Measurements from ENCODE around the gene ZNF579. TPM values are rescaled to one million over a fixed set of nuclear protein-coding genes. Genes with fewer than 3 reads are reported as not detected.
"Not testable (repeated sequence)": the region's sequence is repeated elsewhere in the genome, so short reads cannot be mapped to it uniquely, and the experiment has no call there.

Gene ZNF579
- polyA plus RNA-seq, 1 donor (not counting 4 experiments of a cell fraction or from before 2014, with no cell fraction given) = 1.5 TPM

DNA sequence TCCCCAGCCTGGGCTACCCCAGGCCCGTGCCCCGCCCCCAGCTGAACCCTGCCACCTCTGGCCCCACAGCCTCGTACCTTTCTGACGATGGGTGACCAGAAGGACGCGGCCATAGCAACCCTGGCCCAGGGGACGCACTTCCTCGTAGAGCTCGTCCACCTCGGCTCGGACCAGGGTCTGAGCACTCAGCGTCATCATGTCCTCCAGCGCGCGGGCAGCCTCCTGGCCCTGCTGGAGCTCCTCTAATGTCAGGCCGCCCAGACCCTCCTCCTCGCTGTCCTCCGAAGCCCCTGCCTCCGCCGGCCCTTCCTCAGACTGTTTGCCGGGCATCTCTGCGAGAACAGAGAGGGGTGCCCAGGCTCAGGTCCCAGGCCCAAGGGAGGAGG is 44.7 kb downstream of the ZNF579 start:
- no peaks in the 10 kb centered on the region for H3K4me1 ChIP-seq (ENCODE audit: control insufficient read depth, extremely low read depth, insufficient read depth, low read length)
- DNase-seq (ENCODE audit: low read depth, low spot score) (no peak), FAIRE-seq (no peak)
- H3K36me3 ChIP-seq (ENCODE audit: control insufficient read depth in 2 of 2, extremely low read depth in 1 of 2, insufficient read depth in 2 of 2, low read length in 2 of 2) = no peaks in the 10 kb centered on the region
- H4K20me1 ChIP-seq (ENCODE audit: control insufficient read depth, extremely low read depth, insufficient read depth, low read length) = no peaks in the 10 kb centered on the region
- dilution Hi-C loops (cut with MboI; ENCODE audit: extremely low pct_ligation_motif_present, low sequenced_read_pairs) = no loop called here
- H3K9me3 ChIP-seq (ENCODE audit: control insufficient read depth, low read depth, low read length) = no peaks in the 10 kb centered on the region
- no peak overlapping the region for H3K9ac ChIP-seq (ENCODE audit: control insufficient read depth, extremely low read depth, insufficient read depth, low read length)
- no peaks in the 10 kb centered on the region for H3K27me3 ChIP-seq (ENCODE audit: control insufficient read depth, extremely low read depth, insufficient read depth, low read length)
- H3K27ac ChIP-seq (ENCODE audit: control insufficient read depth, insufficient read depth, low read length) = no peak overlapping the region
- H3K9me1 ChIP-seq (ENCODE audit: control insufficient read depth, extremely low read depth, insufficient read depth, low read length) = no peaks in the 10 kb centered on the region
- no peak overlapping the region for H3K4me2 ChIP-seq (ENCODE audit: control insufficient read depth, extremely low read depth, insufficient read depth, low read depth, low read length)
- TF ChIP-seq, protein P1, sequence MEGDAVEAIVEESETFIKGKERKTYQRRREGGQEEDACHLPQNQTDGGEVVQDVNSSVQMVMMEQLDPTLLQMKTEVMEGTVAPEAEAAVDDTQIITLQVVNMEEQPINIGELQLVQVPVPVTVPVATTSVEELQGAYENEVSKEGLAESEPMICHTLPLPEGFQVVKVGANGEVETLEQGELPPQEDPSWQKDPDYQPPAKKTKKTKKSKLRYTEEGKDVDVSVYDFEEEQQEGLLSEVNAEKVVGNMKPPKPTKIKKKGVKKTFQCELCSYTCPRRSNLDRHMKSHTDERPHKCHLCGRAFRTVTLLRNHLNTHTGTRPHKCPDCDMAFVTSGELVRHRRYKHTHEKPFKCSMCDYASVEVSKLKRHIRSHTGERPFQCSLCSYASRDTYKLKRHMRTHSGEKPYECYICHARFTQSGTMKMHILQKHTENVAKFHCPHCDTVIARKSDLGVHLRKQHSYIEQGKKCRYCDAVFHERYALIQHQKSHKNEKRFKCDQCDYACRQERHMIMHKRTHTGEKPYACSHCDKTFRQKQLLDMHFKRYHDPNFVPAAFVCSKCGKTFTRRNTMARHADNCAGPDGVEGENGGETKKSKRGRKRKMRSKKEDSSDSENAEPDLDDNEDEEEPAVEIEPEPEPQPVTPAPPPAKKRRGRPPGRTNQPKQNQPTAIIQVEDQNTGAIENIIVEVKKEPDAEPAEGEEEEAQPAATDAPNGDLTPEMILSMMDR (optimal IDR thresholded peaks at IDR 0.05 in 1 of 3, IDR thresholded peaks at IDR 0.05 in 1 of 3, conservative IDR thresholded peaks at IDR 0.05 in 1 of 3; ENCODE audit: extremely low read depth in 1 of 3, insufficient read depth in 2 of 3, low read length in 3 of 3) = no peak
- no peak for TF ChIP-seq EZH2 (IDR thresholded peaks at IDR 0.05; ENCODE audit: low read length)
- no peaks in the 10 kb centered on the region for H3K79me2 ChIP-seq (ENCODE audit: control insufficient read depth, insufficient read depth, low read length)
- no peak overlapping the region for H3K4me3 ChIP-seq (ENCODE audit: control insufficient read depth in 2 of 3, extremely low read depth in 1 of 3, insufficient read depth in 2 of 3, low read depth in 1 of 3, low read length in 3 of 3)
- H2AFZ ChIP-seq (ENCODE audit: control insufficient read depth, low read length) = no peak overlapping the region

DNA sequence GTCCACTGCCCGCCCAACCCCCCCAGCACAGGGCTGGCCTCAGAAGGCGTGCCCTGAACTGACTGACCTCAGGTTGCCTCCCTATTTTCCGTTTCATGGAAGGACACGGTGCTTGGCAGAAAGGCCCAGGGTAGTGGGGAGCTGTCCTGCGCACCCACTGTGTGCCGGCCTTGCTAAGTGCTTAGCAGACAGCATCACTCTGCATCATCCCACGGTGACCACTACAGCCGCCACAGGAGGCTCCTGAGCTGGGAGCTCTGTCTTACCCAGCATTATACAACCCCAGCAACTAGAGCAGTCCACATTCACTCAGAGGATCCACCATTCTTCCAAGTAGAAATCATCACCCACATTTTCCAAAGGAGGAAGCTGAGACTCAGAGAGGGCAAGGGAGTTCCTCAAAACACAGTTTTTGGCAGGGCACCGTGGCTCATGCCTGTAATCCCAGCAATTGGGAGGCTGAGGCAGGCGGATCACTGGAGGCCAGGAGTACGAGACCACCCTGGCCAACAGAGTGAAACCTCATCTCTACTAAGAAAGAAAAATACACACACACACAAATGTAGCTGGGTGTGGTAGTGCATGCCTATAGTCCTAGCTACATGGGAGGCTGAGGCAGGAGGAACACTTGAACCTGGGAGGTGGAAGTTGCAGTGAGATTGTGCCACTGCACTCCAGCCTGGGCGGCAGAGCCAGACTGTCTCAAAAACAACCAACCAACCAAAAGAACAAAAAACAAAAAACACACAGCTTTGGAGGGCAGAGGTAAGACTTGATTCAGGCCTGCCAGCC is 45.3 kb downstream of the ZNF579 start:
- no peak overlapping the region for H3K9ac ChIP-seq (ENCODE audit: control insufficient read depth, extremely low read depth, insufficient read depth, low read length)
- no peaks in the 10 kb centered on the region for H4K20me1 ChIP-seq (ENCODE audit: control insufficient read depth, extremely low read depth, insufficient read depth, low read length)
- no peaks in the 10 kb centered on the region for H3K79me2 ChIP-seq (ENCODE audit: control insufficient read depth, insufficient read depth, low read length)
- H3K9me1 ChIP-seq (ENCODE audit: control insufficient read depth, extremely low read depth, insufficient read depth, low read length) = no peaks in the 10 kb centered on the region
- H3K36me3 ChIP-seq (ENCODE audit: control insufficient read depth in 2 of 2, extremely low read depth in 1 of 2, insufficient read depth in 2 of 2, low read length in 2 of 2) = no peaks in the 10 kb centered on the region
- no peaks in the 10 kb centered on the region for H3K4me1 ChIP-seq (ENCODE audit: control insufficient read depth, extremely low read depth, insufficient read depth, low read length)
- H2AFZ ChIP-seq (ENCODE audit: control insufficient read depth, low read length) = no peak overlapping the region
- no peak overlapping the region for H3K4me3 ChIP-seq (ENCODE audit: control insufficient read depth in 2 of 3, extremely low read depth in 1 of 3, insufficient read depth in 2 of 3, low read depth in 1 of 3, low read length in 3 of 3)
- H3K9me3 ChIP-seq (ENCODE audit: control insufficient read depth, low read depth, low read length) = no peaks in the 10 kb centered on the region
- DNase-seq (ENCODE audit: low read depth, low spot score) (no peak), FAIRE-seq (no peak)
- dilution Hi-C loops (cut with MboI; ENCODE audit: extremely low pct_ligation_motif_present, low sequenced_read_pairs) = no loop called here
- no peaks in the 10 kb centered on the region for H3K27me3 ChIP-seq (ENCODE audit: control insufficient read depth, extremely low read depth, insufficient read depth, low read length)
- H3K4me2 ChIP-seq (ENCODE audit: control insufficient read depth, extremely low read depth, insufficient read depth, low read depth, low read length) = no peak overlapping the region
- TF ChIP-seq, protein P1 (optimal IDR thresholded peaks at IDR 0.05 in 1 of 3, IDR thresholded peaks at IDR 0.05 in 1 of 3, conservative IDR thresholded peaks at IDR 0.05 in 1 of 3; ENCODE audit: extremely low read depth in 1 of 3, insufficient read depth in 2 of 3, low read length in 3 of 3) = no peak
- TF ChIP-seq EZH2 (IDR thresholded peaks at IDR 0.05; ENCODE audit: low read length) = no peak
- H3K27ac ChIP-seq (ENCODE audit: control insufficient read depth, insufficient read depth, low read length) = no peak overlapping the region

DNA sequence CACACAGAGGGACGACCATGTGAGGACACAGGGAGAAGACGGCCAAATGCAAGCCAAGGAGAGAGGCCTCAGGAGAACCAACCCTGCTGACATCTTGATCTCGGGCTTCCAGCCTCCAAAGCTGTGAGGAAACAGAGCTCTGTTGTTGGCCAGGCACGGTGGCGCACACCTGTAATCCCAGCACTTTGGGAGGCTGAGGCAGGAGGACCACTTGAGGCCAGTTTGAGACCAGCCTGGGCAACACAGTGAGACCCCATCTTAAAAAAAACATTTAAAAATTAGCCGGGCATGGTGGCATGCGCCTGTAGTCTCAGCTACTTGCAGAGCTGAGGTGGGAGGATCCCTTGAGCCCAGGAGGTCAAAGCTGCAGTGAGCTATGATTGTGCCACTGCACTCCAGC is 46.4 kb downstream of the ZNF579 start:
- H3K27ac ChIP-seq (ENCODE audit: control insufficient read depth, insufficient read depth, low read length); H3K36me3 ChIP-seq (ENCODE audit: control insufficient read depth in 2 of 2, extremely low read depth in 1 of 2, insufficient read depth in 2 of 2, low read length in 2 of 2); H4K20me1 ChIP-seq (ENCODE audit: control insufficient read depth, extremely low read depth, insufficient read depth, low read length); H3K9ac ChIP-seq (ENCODE audit: control insufficient read depth, extremely low read depth, insufficient read depth, low read length); FAIRE-seq; H3K9me1 ChIP-seq (ENCODE audit: control insufficient read depth, extremely low read depth, insufficient read depth, low read length); dilution Hi-C loops (cut with MboI; ENCODE audit: extremely low pct_ligation_motif_present, low sequenced_read_pairs); H2AFZ ChIP-seq (ENCODE audit: control insufficient read depth, low read length); H3K9me3 ChIP-seq (ENCODE audit: control insufficient read depth, low read depth, low read length); H3K27me3 ChIP-seq (ENCODE audit: control insufficient read depth, extremely low read depth, insufficient read depth, low read length); H3K79me2 ChIP-seq (ENCODE audit: control insufficient read depth, insufficient read depth, low read length); H3K4me3 ChIP-seq (ENCODE audit: control insufficient read depth in 2 of 3, extremely low read depth in 1 of 3, insufficient read depth in 2 of 3, low read depth in 1 of 3, low read length in 3 of 3); H3K4me2 ChIP-seq (ENCODE audit: control insufficient read depth, extremely low read depth, insufficient read depth, low read depth, low read length); DNase-seq (ENCODE audit: low read depth, low spot score); H3K4me1 ChIP-seq (ENCODE audit: control insufficient read depth, extremely low read depth, insufficient read depth, low read length): not testable (repeated sequence)
